ENCODE measurements around the gene CASQ1.

- no peak for TF ChIP-seq CTCF (conservative IDR thresholded peaks at IDR 0.05 in 1 of 2, IDR thresholded peaks at IDR 0.05 in 1 of 2; ENCODE audit: extremely low read depth in 1 of 2, insufficient read depth in 1 of 2, low read depth in 1 of 2, low read length in 2 of 2)
- TF ChIP-seq EZH2 (IDR thresholded peaks at IDR 0.05; ENCODE audit: borderline replicate concordance, low read length) = no peak
These were observed 27.2 kb downstream of the CASQ1 start for GRCh38 chr1:160217481-160218051.
